Natural killer cell (primary cell): ENCODE measurements around the gene ABCG4. TPM values are rescaled to one million over a fixed set of nuclear protein-coding genes. Genes with fewer than 3 reads are reported as not detected.
"Not testable (repeated sequence)": the region's sequence is repeated elsewhere in the genome, so short reads cannot be mapped to it uniquely, and the experiment has no call there.

Experiments used
- ATAC-seq, 3 donors: fragments of 150-1000 bp in 2 of 3; fragments of 200-7000 bp in 1 of 3; cut with Tn5 transposase; 1 replicate in 1 of 3; 2 replicates in 2 of 3; pipeline ENCODE4 v1.10.0; 2021; ENCODE audit warnings: mild to moderate bottlenecking in 2 of 3, moderate library complexity in 2 of 3
- DNase-seq, 2 donors: peaks; one replicate each; pipeline versions ENCODE4 v3.0.0 to v3.0.0-alpha.2; 2013 to 2021; ENCODE audit warnings: mixed read lengths in 1 of 2
- H3K27ac ChIP-seq: one replicate; pipeline ENCODE4 v1.5.1; 2013; ENCODE audit warnings: mild to moderate bottlenecking, low read length
- H3K27me3 ChIP-seq: one replicate; pipeline ENCODE4 v1.6.1; 2013; ENCODE audit warnings: low read length; ENCODE audit not compliant: control insufficient read depth, insufficient read depth
- H3K36me3 ChIP-seq: one replicate; pipeline ENCODE4 v1.6.1; 2013; ENCODE audit warnings: low read length; ENCODE audit not compliant: control insufficient read depth, insufficient read depth
- H3K4me1 ChIP-seq: one replicate; pipeline ENCODE4 v1.6.1; 2013; ENCODE audit warnings: low read length; ENCODE audit not compliant: control insufficient read depth, insufficient read depth
- H3K4me3 ChIP-seq: one replicate; pipeline ENCODE4 v1.5.1; 2013; ENCODE audit warnings: low read length
- H3K9me3 ChIP-seq: one replicate; pipeline ENCODE4 v1.6.1; 2013; ENCODE audit warnings: low read length; ENCODE audit not compliant: control insufficient read depth, insufficient read depth
- H3K27ac Mint-ChIP-seq, 2 donors: one replicate each; pipeline ENCODE4 v1.8.0; 2022; ENCODE audit warnings: mild to moderate bottlenecking in 2 of 2, mixed read lengths in 2 of 2, moderate library complexity in 1 of 2
- H3K27me3 Mint-ChIP-seq, 2 donors: one replicate each; pipeline ENCODE4 v1.8.0; 2022; ENCODE audit warnings: low read depth in 2 of 2, mixed read lengths in 2 of 2
- H3K36me3 Mint-ChIP-seq: one replicate; pipeline ENCODE4 v1.8.0; 2022; ENCODE audit warnings: mixed read lengths
- H3K4me1 Mint-ChIP-seq, 2 donors: one replicate each; pipeline ENCODE4 v1.8.0; 2022; ENCODE audit warnings: mixed read lengths in 2 of 2
- H3K4me3 Mint-ChIP-seq: one replicate; pipeline ENCODE4 v1.8.0; 2022; ENCODE audit warnings: mild to moderate bottlenecking, moderate library complexity, mixed read lengths
- H3K9me3 Mint-ChIP-seq, 2 donors: one replicate each; pipeline ENCODE4 v1.8.0; 2022; ENCODE audit warnings: mixed read lengths in 2 of 2
- WGBS: methylation state at CpG from one replicate; pipeline ENCODE4 v1.1.7; 2013; ENCODE audit warnings: missing lambda C conversion rate; ENCODE audit not compliant: insufficient coverage; 5-methylcytosine and 5-hydroxymethylcytosine counted together
- intact Hi-C: fragments of 100-400 bp; cut with micrococcal nuclease; formaldehyde crosslinking; loops from one replicate; pipeline ENCODE4 v1.14.2; 2022
- total RNA-seq, 4 donors: library from RNA; stranded (reverse); fragments of 120-200 nt in 1 of 4; gene quantifications; one replicate each; pipeline versions ENCODE4 v1.2.3 to v1.2.4, GENCODE V29; 2013 to 2022
- TF ChIP-seq, protein P1 (sequence below): fragments of 200-600 bp; IDR thresholded peaks from one replicate; pipeline ENCODE4 v1.8.0; 2022; ENCODE audit warnings: antibody characterized with exemption

ABCG4 gene
- total RNA-seq, 3 donors from 2014 or later (not counting 1 experiment from before 2014, with no cell fraction given): 0.09 TPM; not detected in 2

DNA sequence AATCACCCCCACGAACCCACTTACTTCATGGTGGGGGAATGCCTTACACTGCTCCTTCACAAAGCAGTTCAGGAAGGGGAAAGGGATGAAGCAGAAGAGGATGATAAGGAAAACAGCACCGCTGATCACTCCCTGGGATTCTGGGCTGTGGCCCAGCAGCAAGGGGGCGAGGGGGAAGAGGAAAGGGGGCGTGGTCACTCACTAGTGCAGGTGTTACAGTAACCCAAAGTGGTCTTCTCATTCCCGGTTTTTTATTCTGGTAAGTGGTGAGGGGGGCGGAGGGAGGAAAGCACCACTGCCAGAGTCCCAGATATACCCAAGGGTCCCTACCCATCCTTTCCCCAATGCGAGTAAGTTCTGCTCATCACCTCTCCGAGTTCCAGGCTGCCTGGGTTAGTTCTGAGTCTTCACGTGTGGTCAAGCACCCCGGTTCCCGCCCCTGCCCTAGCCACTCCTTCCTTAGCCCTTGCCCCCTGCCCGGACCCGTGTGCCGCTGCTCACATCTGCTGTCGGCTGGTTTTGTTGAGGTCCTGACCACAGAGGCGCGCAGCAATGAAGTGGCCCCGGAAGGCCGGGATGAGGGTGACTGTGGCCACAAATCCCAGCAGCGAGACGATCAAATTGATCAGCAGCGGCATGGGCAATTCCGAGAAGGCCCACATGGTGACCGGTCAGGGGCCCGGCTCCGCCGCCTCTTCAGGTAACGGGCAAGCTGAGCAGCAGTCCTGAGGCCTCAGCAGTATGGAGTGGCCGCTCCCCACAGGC lies 47.7 kb upstream of the ABCG4 start:
- no peaks in the 10 kb centered on the region for H3K27me3 Mint-ChIP-seq
- peak; percentile 7 to 27 (median 22) for ATAC-seq
- Histone ChIP-seq H3K9me3 (no peaks in the 10 kb centered on the region), H3K4me3 (peak overlapping the region; percentile 69), H3K4me1 (peaks cover 27% of the 10 kb centered on the region), H3K36me3 (peaks cover 17% of the 10 kb centered on the region), H3K27me3 (no peaks in the 10 kb centered on the region), H3K27ac (peak overlapping the region; percentile 77)
- H3K4me1 Mint-ChIP-seq: peaks cover 27 to 31% of the 10 kb centered on the region in 2 donors
- WGBS: under 1% methylated on average over 26 of the region's 29 CpGs
- intact Hi-C loops: loop anchor here (1.0 to 5.0 kb wide), 3 partner anchors 16 to 84 kb away; partner anchors contain the start of genes HMBS, RPS25, TRAPPC4 and VPS11
- H3K36me3 Mint-ChIP-seq: peaks cover 7% of the 10 kb centered on the region
- DNase-seq: no peak
- TF ChIP-seq, protein P1, sequence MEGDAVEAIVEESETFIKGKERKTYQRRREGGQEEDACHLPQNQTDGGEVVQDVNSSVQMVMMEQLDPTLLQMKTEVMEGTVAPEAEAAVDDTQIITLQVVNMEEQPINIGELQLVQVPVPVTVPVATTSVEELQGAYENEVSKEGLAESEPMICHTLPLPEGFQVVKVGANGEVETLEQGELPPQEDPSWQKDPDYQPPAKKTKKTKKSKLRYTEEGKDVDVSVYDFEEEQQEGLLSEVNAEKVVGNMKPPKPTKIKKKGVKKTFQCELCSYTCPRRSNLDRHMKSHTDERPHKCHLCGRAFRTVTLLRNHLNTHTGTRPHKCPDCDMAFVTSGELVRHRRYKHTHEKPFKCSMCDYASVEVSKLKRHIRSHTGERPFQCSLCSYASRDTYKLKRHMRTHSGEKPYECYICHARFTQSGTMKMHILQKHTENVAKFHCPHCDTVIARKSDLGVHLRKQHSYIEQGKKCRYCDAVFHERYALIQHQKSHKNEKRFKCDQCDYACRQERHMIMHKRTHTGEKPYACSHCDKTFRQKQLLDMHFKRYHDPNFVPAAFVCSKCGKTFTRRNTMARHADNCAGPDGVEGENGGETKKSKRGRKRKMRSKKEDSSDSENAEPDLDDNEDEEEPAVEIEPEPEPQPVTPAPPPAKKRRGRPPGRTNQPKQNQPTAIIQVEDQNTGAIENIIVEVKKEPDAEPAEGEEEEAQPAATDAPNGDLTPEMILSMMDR: no peak
- peak overlapping the region; percentile 96 for H3K4me3 Mint-ChIP-seq
- H3K27ac Mint-ChIP-seq: peak overlapping the region; percentile 94 to 98
- H3K9me3 Mint-ChIP-seq: no peaks in the 10 kb centered on the region

DNA sequence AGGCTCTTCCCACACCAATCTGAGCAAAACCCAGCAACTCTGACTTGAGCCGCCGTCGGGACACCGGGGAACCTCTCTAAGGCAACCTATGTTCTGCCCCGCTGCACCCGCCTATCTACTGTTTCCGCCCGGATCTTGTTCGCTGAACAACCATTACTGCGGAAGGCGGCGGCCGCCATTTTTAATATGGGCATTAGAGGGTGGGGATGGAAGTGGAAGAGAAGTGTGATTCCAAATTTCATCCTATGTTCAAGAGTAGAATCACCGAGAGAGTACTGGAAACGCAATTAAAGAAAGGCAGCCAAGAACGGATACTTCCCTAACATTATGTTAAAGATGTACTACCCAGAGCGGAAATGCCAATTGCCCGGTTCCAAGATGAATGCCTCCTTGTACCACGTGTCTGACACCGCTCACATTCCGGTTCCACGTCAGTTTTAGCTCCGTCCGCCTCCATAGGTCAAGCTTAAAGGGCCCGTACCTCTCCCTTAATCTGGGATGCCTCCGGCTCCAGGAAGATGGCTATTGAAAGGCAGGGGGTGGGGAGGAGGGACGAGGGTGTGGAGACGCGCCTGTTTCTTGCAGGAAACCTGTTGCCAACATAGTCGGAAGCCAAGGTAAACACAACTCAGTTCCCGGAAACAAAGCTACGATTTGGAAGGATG lies 47.0 kb upstream of the ABCG4 start, which contains the start of gene DPAGT1:
Gene DPAGT1, minus strand, starts transcription at position 95 of the 665 bp plus-strand sequence. CDS start 198 bp downstream, outside the sequence.
- WGBS: under 1% methylated on average over 32 of the region's 32 CpGs
- TF ChIP-seq, protein P1: no peak
- Mint-ChIP-seq H3K27ac (peak within 1 kb of the TSS; percentile 94 to 98), H3K9me3 (no peaks in the 10 kb centered on the region), H3K36me3 (peaks cover 1% of the 10 kb centered on the region), H3K4me1 (peaks cover 29 to 38% of the 10 kb centered on the region in 2 donors), H3K27me3 (no peaks in the 10 kb centered on the region), H3K4me3 (peak within 1 kb of the TSS; percentile 96)
- H3K36me3 ChIP-seq: peaks cover 14% of the 10 kb centered on the region
- ATAC-seq (peak; percentile 88 to 94 (median 90)), DNase-seq (peak; percentile 78 to 92)
- no peaks in the 10 kb centered on the region for H3K9me3 ChIP-seq
- H3K4me3 ChIP-seq: peak within 1 kb of the TSS; percentile 69
- intact Hi-C loops: loop anchor here (1.0 to 5.0 kb wide), 5 partner anchors 8 to 85 kb away; partner anchors contain the start of genes HINFP, HMBS, RPS25 and TRAPPC4
- H3K27me3 ChIP-seq: no peaks in the 10 kb centered on the region
- H3K27ac ChIP-seq: peak within 1 kb of the TSS; percentile 77
- peaks cover 34% of the 10 kb centered on the region for H3K4me1 ChIP-seq

DNA sequence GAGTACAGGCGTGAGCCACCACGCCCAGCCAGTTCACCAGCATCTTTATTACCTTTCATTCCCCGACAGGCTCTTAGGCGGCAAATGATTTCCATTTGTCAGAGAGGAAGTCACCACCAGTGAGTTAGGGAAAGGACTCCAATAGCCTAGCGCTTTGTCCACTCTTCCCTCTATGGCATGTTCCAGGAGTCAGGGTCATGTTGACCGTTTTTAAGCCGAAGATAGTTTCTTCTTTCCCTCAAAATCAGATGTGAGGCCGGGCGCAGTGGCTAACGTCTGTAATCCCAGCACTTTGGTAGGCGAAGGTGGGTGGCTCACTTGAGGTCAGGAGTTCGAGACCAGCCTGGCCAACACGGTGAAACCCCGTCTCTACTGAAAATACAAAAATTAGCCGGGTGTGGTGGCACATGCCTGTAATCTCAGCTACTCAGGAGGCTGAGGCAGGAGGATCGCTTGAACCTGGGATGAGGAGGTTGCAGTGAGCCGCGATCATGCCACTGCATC lies 45.6 kb upstream of the ABCG4 start:
- not testable (repeated sequence) for H3K36me3 ChIP-seq, H3K27me3 Mint-ChIP-seq, H3K4me3 ChIP-seq, H3K36me3 Mint-ChIP-seq, DNase-seq, H3K9me3 Mint-ChIP-seq, ATAC-seq, H3K9me3 ChIP-seq, H3K27me3 ChIP-seq, H3K27ac ChIP-seq
- Mint-ChIP-seq H3K27ac (peak overlapping the region in 1 of 2 donors; percentile 94), H3K4me1 (peaks cover 30 to 42% of the 10 kb centered on the region in 2 donors), H3K4me3 (peak overlapping the region; percentile 28)
- 96% methylated on average over 18 of the region's 18 CpGs for WGBS
- intact Hi-C loops: loop anchor here (5.0 kb wide), 1 partner anchor 86 kb away; the partner anchor contains the start of genes RPS25 and TRAPPC4
- H3K4me1 ChIP-seq: peaks cover 40% of the 10 kb centered on the region
